ENCODE data around the gene RNF5.

The RNF5 gene

GRCh38 chr6:32177183-32177787 lies 920 bp upstream of the RNF5 start:
- H3K27ac ChIP-seq (ENCODE audit: low read depth, low read length), result peak overlapping the region; percentile 97
- peak overlapping the region; percentile 96 for H3K4me3 ChIP-seq (ENCODE audit: low read depth, low read length)
- no peaks in the 10 kb centered on the region for H3K27me3 ChIP-seq (ENCODE audit: insufficient read depth, low read length)
- no peaks in the 10 kb centered on the region for H3K36me3 ChIP-seq (ENCODE audit: insufficient read depth, low read length)
- H3K4me1 ChIP-seq (ENCODE audit: control insufficient read depth, insufficient read depth, low read length, unreplicated experiment), result peaks cover 19% of the 10 kb centered on the region
- peaks cover 47% of the 10 kb centered on the region for H3K79me2 ChIP-seq (ENCODE audit: control insufficient read depth, insufficient read depth, low read length, unreplicated experiment)
- H2AFZ ChIP-seq (ENCODE audit: low read length, unreplicated experiment), result peak overlapping the region; percentile 86

- no peak overlapping the region for H2AFZ ChIP-seq (ENCODE audit: low read length, unreplicated experiment)
- H3K4me1 ChIP-seq (ENCODE audit: control insufficient read depth, insufficient read depth, low read length, unreplicated experiment), result peaks cover 19% of the 10 kb centered on the region
- peak overlapping the region; percentile 39; the same call in 1 of the 2 replicates for H3K27ac ChIP-seq (ENCODE audit: low read depth, low read length)
- no peaks in the 10 kb centered on the region for H3K27me3 ChIP-seq (ENCODE audit: insufficient read depth, low read length)
- H3K79me2 ChIP-seq (ENCODE audit: control insufficient read depth, insufficient read depth, low read length, unreplicated experiment), result peaks cover 33% of the 10 kb centered on the region
- no peaks in the 10 kb centered on the region for H3K36me3 ChIP-seq (ENCODE audit: insufficient read depth, low read length)
- H3K4me3 ChIP-seq (ENCODE audit: low read depth, low read length), result peak overlapping the region; percentile 96
These were observed 589 bp downstream of the RNF5 start for GRCh38 chr6:32178547-32179440.

DNA sequence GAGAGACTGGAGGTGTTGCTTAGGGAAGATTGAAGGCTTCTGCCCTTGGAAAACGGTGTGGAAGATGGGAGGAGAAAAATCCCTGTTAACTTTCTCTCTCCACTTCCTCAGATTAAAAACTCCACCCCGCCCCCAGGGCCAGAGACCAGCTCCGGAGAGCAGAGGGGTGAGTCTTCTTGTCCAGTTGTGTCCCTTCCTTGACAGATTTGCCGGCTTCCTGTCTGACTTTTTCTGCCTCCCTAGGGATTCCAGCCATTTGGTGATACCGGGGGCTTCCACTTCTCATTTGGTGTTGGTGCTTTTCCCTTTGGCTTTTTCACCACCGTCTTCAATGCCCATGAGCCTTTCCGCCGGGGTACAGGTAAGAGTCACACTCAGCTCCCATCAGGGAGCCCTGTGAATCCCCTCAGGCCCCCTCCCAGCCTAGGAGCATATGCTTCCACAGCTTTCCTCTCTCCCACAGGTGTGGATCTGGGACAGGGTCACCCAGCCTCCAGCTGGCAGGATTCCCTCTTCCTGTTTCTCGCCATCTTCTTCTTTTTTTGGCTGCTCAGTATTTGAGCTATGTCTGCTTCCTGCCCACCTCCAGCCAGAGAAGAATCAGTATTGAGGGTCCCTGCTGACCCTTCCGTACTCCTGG lies 1.7 kb downstream of the RNF5 start:
- Histone ChIP-seq H2AFZ (ENCODE audit: low read length, unreplicated experiment) (no peak overlapping the region), H3K36me3 (ENCODE audit: insufficient read depth, low read length) (no peaks in the 10 kb centered on the region), H3K4me1 (ENCODE audit: control insufficient read depth, insufficient read depth, low read length, unreplicated experiment) (peaks cover 18% of the 10 kb centered on the region), H3K4me3 (ENCODE audit: low read depth, low read length) (peak overlapping the region; percentile 96), H3K79me2 (ENCODE audit: control insufficient read depth, insufficient read depth, low read length, unreplicated experiment) (peaks cover 22% of the 10 kb centered on the region), H3K27ac (ENCODE audit: low read depth, low read length) (no peak overlapping the region), H3K27me3 (ENCODE audit: insufficient read depth, low read length) (no peaks in the 10 kb centered on the region)

DNA sequence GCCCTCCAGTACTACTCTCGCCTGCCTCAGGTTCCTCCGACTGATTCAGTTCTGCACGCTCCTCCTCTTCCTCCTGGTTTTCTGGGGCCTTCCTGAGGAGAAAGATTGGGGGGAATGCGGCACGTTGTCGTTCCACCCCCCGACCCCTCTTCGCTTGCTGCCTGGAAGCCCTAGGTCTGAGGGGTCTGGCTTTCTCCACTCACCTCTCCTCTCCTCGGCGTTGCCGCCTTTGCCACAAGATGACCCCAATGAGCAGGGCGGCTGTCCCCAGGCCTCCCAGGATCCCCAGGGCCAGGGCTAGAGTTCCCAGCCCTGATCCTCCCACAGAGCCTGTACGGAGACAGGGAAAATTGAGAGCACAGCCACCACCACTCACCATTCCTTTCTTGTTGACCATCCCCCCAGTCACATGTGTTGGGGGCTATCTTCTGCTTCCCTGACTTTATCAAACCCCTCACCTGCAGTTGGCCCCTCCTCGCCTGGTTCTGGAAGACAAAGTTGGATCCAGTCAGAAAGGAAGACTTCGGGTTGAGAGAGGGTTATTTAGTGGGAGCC lies 3.0 kb downstream of the RNF5 start:
- peaks cover 13% of the 10 kb centered on the region for H3K4me1 ChIP-seq (ENCODE audit: control insufficient read depth, insufficient read depth, low read length, unreplicated experiment)
- no peak overlapping the region for H2AFZ ChIP-seq (ENCODE audit: low read length, unreplicated experiment)
- H3K4me3 ChIP-seq (ENCODE audit: low read depth, low read length), result no peak overlapping the region
- no peaks in the 10 kb centered on the region for H3K36me3 ChIP-seq (ENCODE audit: insufficient read depth, low read length)
- H3K79me2 ChIP-seq (ENCODE audit: control insufficient read depth, insufficient read depth, low read length, unreplicated experiment), result peaks cover 12% of the 10 kb centered on the region
- no peaks in the 10 kb centered on the region for H3K27me3 ChIP-seq (ENCODE audit: insufficient read depth, low read length)
- H3K27ac ChIP-seq (ENCODE audit: low read depth, low read length), result no peak overlapping the region

DNA sequence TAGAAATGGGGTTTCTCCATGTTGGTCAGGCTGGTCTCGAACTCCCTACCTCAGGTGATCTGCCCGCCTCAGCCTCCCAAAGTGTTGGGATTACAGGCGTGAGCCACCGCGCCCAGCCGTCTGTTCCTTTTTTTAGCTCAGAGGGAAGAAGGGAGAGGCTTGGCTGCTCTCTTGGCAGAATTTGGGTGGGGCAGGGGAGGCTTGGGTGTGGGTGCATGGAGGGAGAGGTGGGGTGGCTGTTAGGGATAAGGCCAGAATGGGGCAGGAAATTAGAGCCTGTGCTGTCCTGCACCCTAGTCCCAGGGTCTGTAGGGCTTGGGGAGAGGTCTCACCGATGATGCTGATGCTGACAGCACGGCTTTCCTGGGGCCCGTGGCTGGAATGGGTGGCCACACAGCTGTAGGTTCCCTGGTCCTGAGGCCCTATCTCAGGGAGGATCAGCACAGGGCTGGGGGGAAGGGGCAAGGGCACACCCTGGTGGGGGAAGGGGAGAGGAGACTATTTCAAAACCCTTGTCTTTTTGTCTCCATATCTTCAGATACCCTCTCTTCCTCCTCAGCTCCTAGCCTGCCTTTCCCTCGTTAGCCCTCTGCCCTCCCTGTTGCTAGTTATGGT lies 3.8 kb downstream of the RNF5 start:
- H3K4me3 ChIP-seq (ENCODE audit: low read depth, low read length), result no peak overlapping the region
- no peak overlapping the region for H3K27ac ChIP-seq (ENCODE audit: low read depth, low read length)
- H3K27me3 ChIP-seq (ENCODE audit: insufficient read depth, low read length), result no peaks in the 10 kb centered on the region
- H3K36me3 ChIP-seq (ENCODE audit: insufficient read depth, low read length), result no peaks in the 10 kb centered on the region
- peaks cover 12% of the 10 kb centered on the region for H3K79me2 ChIP-seq (ENCODE audit: control insufficient read depth, insufficient read depth, low read length, unreplicated experiment)
- no peak overlapping the region for H2AFZ ChIP-seq (ENCODE audit: low read length, unreplicated experiment)
- H3K4me1 ChIP-seq (ENCODE audit: control insufficient read depth, insufficient read depth, low read length, unreplicated experiment), result peaks cover 5% of the 10 kb centered on the region

DNA sequence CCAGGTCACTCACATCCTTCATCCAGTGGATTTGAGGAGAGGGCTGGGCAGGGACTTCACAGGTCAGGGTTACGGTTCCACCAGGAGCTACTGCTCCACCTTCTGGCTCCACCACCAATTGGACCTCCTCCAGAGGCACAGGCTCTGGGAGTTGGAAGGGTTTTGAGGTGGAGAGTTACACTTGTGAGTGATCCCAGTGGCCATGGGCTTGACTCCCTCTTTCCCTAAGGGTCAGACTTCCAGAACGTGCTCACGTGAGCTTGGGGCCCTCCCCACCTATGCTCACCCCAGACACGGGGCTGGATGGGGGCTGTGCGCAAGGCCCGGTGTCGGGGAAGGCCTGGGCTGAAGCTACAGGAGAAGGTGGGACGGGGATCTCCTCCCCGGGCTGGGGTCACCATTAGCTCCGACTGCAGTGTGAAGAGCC lies 4.4 kb downstream of the RNF5 start:
- Histone ChIP-seq H3K27ac (ENCODE audit: low read depth, low read length) (no peak overlapping the region), H3K79me2 (ENCODE audit: control insufficient read depth, insufficient read depth, low read length, unreplicated experiment) (peaks cover 13% of the 10 kb centered on the region), H3K36me3 (ENCODE audit: insufficient read depth, low read length) (peaks cover 4% of the 10 kb centered on the region; the same call in 1 of the 2 replicates), H2AFZ (ENCODE audit: low read length, unreplicated experiment) (no peak overlapping the region), H3K4me3 (ENCODE audit: low read depth, low read length) (no peak overlapping the region), H3K27me3 (ENCODE audit: insufficient read depth, low read length) (no peaks in the 10 kb centered on the region), H3K4me1 (ENCODE audit: control insufficient read depth, insufficient read depth, low read length, unreplicated experiment) (peaks cover 5% of the 10 kb centered on the region)

- Histone ChIP-seq H3K27ac (ENCODE audit: low read depth, low read length) (no peak overlapping the region), H3K36me3 (ENCODE audit: insufficient read depth, low read length) (peaks cover 4% of the 10 kb centered on the region; the same call in 1 of the 2 replicates), H3K4me1 (ENCODE audit: control insufficient read depth, insufficient read depth, low read length, unreplicated experiment) (peaks cover 9% of the 10 kb centered on the region), H3K4me3 (ENCODE audit: low read depth, low read length) (no peak overlapping the region), H3K79me2 (ENCODE audit: control insufficient read depth, insufficient read depth, low read length, unreplicated experiment) (peaks cover 17% of the 10 kb centered on the region), H3K27me3 (ENCODE audit: insufficient read depth, low read length) (no peaks in the 10 kb centered on the region), H2AFZ (ENCODE audit: low read length, unreplicated experiment) (no peak overlapping the region)
These were observed 4.8 kb downstream of the RNF5 start for GRCh38 chr6:32183030-32183429.

- Histone ChIP-seq H2AFZ (ENCODE audit: low read length, unreplicated experiment) (no peak overlapping the region), H3K4me1 (ENCODE audit: control insufficient read depth, insufficient read depth, low read length, unreplicated experiment) (peaks cover 11% of the 10 kb centered on the region), H3K79me2 (ENCODE audit: control insufficient read depth, insufficient read depth, low read length, unreplicated experiment) (peaks cover 18% of the 10 kb centered on the region), H3K27me3 (ENCODE audit: insufficient read depth, low read length) (no peaks in the 10 kb centered on the region), H3K27ac (ENCODE audit: low read depth, low read length) (no peak overlapping the region), H3K4me3 (ENCODE audit: low read depth, low read length) (no peak overlapping the region), H3K36me3 (ENCODE audit: insufficient read depth, low read length) (peaks cover 4% of the 10 kb centered on the region; the same call in 1 of the 2 replicates)
These were observed 5.4 kb downstream of the RNF5 start for GRCh38 chr6:32183483-32184083.

GRCh38 chr6:32184084-32184640 lies 6.0 kb downstream of the RNF5 start, which contains the start of gene AGER:
TSS of gene AGER (minus strand) at chr6:32184253. CDS start at chr6:32184222, 31 bp downstream.
- H3K4me1 ChIP-seq (ENCODE audit: control insufficient read depth, insufficient read depth, low read length, unreplicated experiment), result peaks cover 11% of the 10 kb centered on the region
- H2AFZ ChIP-seq (ENCODE audit: low read length, unreplicated experiment), result no peak within 1 kb of the TSS
- peak within 1 kb of the TSS; percentile 64; the same call in 1 of the 2 replicates for H3K27ac ChIP-seq (ENCODE audit: low read depth, low read length)
- H3K4me3 ChIP-seq (ENCODE audit: low read depth, low read length), result no peak within 1 kb of the TSS
- peaks cover 4% of the 10 kb centered on the region; the same call in 1 of the 2 replicates for H3K36me3 ChIP-seq (ENCODE audit: insufficient read depth, low read length)
- no peaks in the 10 kb centered on the region for H3K27me3 ChIP-seq (ENCODE audit: insufficient read depth, low read length)
- H3K79me2 ChIP-seq (ENCODE audit: control insufficient read depth, insufficient read depth, low read length, unreplicated experiment), result peaks cover 18% of the 10 kb centered on the region

All from ACC112 (cell line).